ENCODE data around the gene FAM3A. TPM values are rescaled to one million over a fixed set of nuclear protein-coding genes. Genes with fewer than 3 reads are reported as not detected.
"Not testable (repeated sequence)": the region's sequence is repeated elsewhere in the genome, so short reads cannot be mapped to it uniquely, and the experiment has no call there.

FAM3A gene
- total and polyA plus RNA-seq, 10 donors: 29.1 to 54.5 (median 35.0) TPM

DNA sequence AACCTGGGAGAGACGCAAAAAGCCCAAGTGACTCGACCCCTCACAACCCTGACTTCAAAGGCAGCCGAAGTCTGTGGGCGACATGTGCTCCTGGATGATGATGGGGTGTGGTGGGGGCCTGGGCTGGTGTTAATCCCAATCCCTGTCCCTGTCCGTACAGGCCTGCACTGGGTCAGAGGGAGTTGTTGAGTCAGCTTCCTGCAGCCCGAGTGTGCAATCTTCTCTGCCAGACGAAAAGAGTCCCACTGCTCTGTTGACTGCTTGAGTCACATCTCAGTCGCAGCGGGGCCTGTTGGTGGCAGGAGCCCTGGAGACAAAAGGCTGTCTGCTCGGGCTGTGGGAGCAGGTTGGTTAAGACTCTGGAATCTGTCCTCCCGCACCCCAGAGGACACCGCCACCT is 10.3 kb downstream of the FAM3A start:
- Histone ChIP-seq H3K36me3 (peaks cover 0 to 54% (median 13%) of the 10 kb centered on the region in 6 donors), H3K4me1 (no peaks in the 10 kb centered on the region), H3K27ac (no peak overlapping the region), H3K9me3 (peaks cover 0 to 9% (median 0%) of the 10 kb centered on the region in 8 donors), H3K27me3 (replicated peaks in 1 of 7) (no peaks in the 10 kb centered on the region), H3K4me3 (no peak overlapping the region)
- 73 to 92% (median 82%) methylated on average over 9 to 12 of the region's 12 CpGs; no CpG with 5 or more reads in 1 of the 5 donors for WGBS, 5 donors
- intact Hi-C loops (cut with DNase I; ENCODE audit: low total_unique reads): no loop called here
- DNase-seq: no peak
- no peak for TF ChIP-seq POLR2AphosphoS5 (IDR thresholded peaks at IDR 0.05)
- TF ChIP-seq POLR2A (IDR thresholded peaks at IDR 0.05): no peak
- TF ChIP-seq, protein P1, sequence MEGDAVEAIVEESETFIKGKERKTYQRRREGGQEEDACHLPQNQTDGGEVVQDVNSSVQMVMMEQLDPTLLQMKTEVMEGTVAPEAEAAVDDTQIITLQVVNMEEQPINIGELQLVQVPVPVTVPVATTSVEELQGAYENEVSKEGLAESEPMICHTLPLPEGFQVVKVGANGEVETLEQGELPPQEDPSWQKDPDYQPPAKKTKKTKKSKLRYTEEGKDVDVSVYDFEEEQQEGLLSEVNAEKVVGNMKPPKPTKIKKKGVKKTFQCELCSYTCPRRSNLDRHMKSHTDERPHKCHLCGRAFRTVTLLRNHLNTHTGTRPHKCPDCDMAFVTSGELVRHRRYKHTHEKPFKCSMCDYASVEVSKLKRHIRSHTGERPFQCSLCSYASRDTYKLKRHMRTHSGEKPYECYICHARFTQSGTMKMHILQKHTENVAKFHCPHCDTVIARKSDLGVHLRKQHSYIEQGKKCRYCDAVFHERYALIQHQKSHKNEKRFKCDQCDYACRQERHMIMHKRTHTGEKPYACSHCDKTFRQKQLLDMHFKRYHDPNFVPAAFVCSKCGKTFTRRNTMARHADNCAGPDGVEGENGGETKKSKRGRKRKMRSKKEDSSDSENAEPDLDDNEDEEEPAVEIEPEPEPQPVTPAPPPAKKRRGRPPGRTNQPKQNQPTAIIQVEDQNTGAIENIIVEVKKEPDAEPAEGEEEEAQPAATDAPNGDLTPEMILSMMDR (IDR thresholded peaks at IDR 0.05 in 8 of 11, conservative IDR thresholded peaks at IDR 0.05 in 3 of 11): no peak

DNA sequence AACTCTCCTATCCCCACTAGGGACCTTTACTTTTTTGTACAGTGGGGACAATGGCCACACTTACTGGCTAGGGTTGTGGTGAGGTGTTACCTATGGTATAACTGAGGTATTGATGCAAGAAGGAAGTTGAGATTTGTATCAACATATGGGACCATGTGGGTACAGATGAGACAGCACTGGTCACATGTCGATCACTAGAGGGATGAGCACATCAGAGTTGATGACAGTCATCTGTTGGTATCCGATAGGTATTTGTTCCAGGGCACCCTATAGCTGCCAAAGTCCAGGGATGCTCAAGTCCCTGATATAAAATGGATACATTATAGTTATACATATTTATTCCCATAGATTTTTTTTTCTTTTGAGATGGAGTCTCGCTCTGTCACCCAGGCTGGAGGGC is 13.0 kb downstream of the FAM3A start:
- no peaks in the 10 kb centered on the region for H3K9me3 ChIP-seq
- H3K4me1 ChIP-seq: no peaks in the 10 kb centered on the region
- no peak overlapping the region for H3K4me3 ChIP-seq
- DNase-seq: no peak
- TF ChIP-seq, protein P1 (IDR thresholded peaks at IDR 0.05 in 8 of 11, conservative IDR thresholded peaks at IDR 0.05 in 3 of 11): no peak
- no peak for TF ChIP-seq POLR2AphosphoS5 (IDR thresholded peaks at IDR 0.05)
- no peak for TF ChIP-seq POLR2A (IDR thresholded peaks at IDR 0.05)
- intact Hi-C loops (cut with DNase I; ENCODE audit: low total_unique reads): no loop called here
- 82 to 95% (median 84%) methylated on average over 3 of the region's 3 CpGs for WGBS, 5 donors
- peaks cover 0 to 32% (median 11%) of the 10 kb centered on the region in 6 donors for H3K36me3 ChIP-seq
- no peak overlapping the region for H3K27ac ChIP-seq
- H3K27me3 ChIP-seq (replicated peaks in 1 of 7): no peaks in the 10 kb centered on the region

- intact Hi-C loops (cut with DNase I; ENCODE audit: low total_unique reads): no loop called here
- no peaks in the 10 kb centered on the region for H3K4me1 ChIP-seq
- DNase-seq: no peak
- TF ChIP-seq POLR2AphosphoS5 (IDR thresholded peaks at IDR 0.05) (no peak), POLR2A (IDR thresholded peaks at IDR 0.05) (no peak)
- TF ChIP-seq, protein P1 (IDR thresholded peaks at IDR 0.05 in 8 of 11, conservative IDR thresholded peaks at IDR 0.05 in 3 of 11): no peak
- H3K27me3 ChIP-seq (replicated peaks in 1 of 7): no peaks in the 10 kb centered on the region
- 77 to 96% (median 83%) methylated on average over 8 of the region's 8 CpGs for WGBS, 5 donors
- no peak overlapping the region for H3K27ac ChIP-seq
- no peaks in the 10 kb centered on the region for H3K9me3 ChIP-seq
- peaks cover 0 to 23% (median 9%) of the 10 kb centered on the region in 6 donors for H3K36me3 ChIP-seq
- H3K4me3 ChIP-seq: no peak overlapping the region
Measured at GRCh38 chrX:154502098-154502497, 13.9 kb downstream of the FAM3A start.

DNA sequence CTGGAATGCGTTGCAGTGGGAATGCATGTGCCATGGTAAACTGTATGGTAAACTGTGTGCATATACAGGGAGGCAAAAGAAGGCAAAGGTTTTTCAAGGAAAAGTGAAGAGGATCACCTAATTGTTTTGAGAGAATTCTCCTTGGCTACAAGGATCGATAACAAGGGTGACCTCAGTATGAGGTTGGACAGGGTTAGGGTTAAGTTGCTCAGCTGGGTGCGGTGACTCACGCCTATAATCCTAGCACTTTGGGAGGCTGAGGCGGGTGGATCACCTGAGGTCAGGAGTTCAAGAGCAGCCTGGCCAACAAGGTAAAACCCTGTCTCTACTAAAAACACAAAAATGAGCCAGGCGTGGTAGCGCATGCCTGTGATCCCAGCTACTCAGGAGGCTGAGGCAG is 14.6 kb downstream of the FAM3A start:
- H3K9me3 ChIP-seq; DNase-seq; H3K27me3 ChIP-seq (replicated peaks in 1 of 7); H3K27ac ChIP-seq; H3K4me1 ChIP-seq; intact Hi-C loops (cut with DNase I; ENCODE audit: low total_unique reads); H3K4me3 ChIP-seq: not testable (repeated sequence)
- WGBS, 5 donors: 88 to 95% (median 90%) methylated on average over 4 to 7 of the region's 7 CpGs
- H3K36me3 ChIP-seq: peaks cover 0 to 17% (median 3%) of the 10 kb centered on the region in 6 donors

DNA sequence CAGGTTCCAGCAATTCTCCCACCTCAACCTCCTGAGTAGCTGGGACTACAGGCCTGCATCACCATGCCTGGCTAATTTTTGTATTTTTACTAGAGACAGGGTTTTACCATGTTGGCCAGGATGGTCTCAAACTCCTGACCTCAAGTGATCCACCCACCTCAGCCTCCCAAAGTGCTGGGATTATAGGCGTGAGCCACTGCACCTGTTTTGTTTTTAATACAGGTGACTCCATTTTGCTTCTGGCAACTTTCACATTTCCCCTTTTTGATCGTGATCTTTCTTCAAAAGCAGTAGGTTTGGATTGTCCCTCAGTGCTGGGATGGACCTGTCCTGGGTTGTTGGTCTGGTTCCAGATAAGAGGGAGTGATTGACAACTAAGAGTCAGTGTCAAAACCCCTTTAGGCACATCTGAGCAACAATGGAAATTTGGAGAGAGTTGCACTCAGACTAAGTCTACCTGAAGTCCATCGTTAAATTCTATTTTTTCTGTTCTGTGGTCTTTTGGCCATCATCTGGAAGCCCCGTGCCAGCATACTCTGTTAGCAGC is 19.4 kb downstream of the FAM3A start:
- H3K27me3 ChIP-seq (replicated peaks in 1 of 7); H3K36me3 ChIP-seq; H3K4me3 ChIP-seq; H3K27ac ChIP-seq; intact Hi-C loops (cut with DNase I; ENCODE audit: low total_unique reads); H3K9me3 ChIP-seq; DNase-seq; H3K4me1 ChIP-seq: not testable (repeated sequence)
- WGBS, 5 donors: 66 to 86% (median 74%) methylated on average over 4 of the region's 4 CpGs

Measured in spleen (tissue), 11 donors.